NT2/D1 (cell line): Measurements from ENCODE around the gene RBCK1.
"Not testable (repeated sequence)": the region's sequence is repeated elsewhere in the genome, so short reads cannot be mapped to it uniquely, and the experiment has no call there.

Experiments
- DNase-seq: peaks from one replicate; pipeline ENCODE4 v3.0.0-alpha.2; 2011; ENCODE audit warnings: low read depth, low spot score
- H3K27me3 ChIP-seq: 2 replicates; pipeline ENCODE4 v1.6.0; 2011; ENCODE audit warnings: mild to moderate bottlenecking; ENCODE audit not compliant: insufficient read length, insufficient read depth
- H3K36me3 ChIP-seq: 2 replicates; pipeline ENCODE4 v1.6.1; 2011; ENCODE audit warnings: mild to moderate bottlenecking, low read length, mixed read lengths; ENCODE audit not compliant: insufficient read depth, insufficient read length
- H3K4me1 ChIP-seq: 2 replicates; pipeline ENCODE4 v1.5.1; 2011; ENCODE audit not compliant: insufficient read depth, insufficient read length
- H3K4me3 ChIP-seq: 2 replicates; pipeline ENCODE4 v1.5.1; 2011; ENCODE audit warnings: low read depth; ENCODE audit not compliant: insufficient read length
- H3K9ac ChIP-seq: 2 replicates; pipeline ENCODE4 v1.6.0; 2011; ENCODE audit warnings: low read depth; ENCODE audit not compliant: insufficient read length
- H3K9me3 ChIP-seq: 2 replicates; pipeline ENCODE4 v1.5.1; 2011; ENCODE audit warnings: mild to moderate bottlenecking, low read length; ENCODE audit not compliant: insufficient read depth
- SUZ12 ChIP-seq: IDR thresholded peaks from 2 replicates; pipeline ENCODE4 v1.6.1; 2011; ENCODE audit not compliant: insufficient read length, insufficient read depth; ENCODE audit errors: extremely low read depth
- YY1 ChIP-seq: IDR thresholded peaks from 2 replicates; pipeline ENCODE4 v1.6.1; 2011; ENCODE audit not compliant: insufficient read length, insufficient read depth
- ZNF274 ChIP-seq: IDR thresholded peaks from 2 replicates; pipeline ENCODE4 v1.6.1; 2011; ENCODE audit warnings: mild to moderate bottlenecking, low read depth, low read length

RBCK1 gene

DNA sequence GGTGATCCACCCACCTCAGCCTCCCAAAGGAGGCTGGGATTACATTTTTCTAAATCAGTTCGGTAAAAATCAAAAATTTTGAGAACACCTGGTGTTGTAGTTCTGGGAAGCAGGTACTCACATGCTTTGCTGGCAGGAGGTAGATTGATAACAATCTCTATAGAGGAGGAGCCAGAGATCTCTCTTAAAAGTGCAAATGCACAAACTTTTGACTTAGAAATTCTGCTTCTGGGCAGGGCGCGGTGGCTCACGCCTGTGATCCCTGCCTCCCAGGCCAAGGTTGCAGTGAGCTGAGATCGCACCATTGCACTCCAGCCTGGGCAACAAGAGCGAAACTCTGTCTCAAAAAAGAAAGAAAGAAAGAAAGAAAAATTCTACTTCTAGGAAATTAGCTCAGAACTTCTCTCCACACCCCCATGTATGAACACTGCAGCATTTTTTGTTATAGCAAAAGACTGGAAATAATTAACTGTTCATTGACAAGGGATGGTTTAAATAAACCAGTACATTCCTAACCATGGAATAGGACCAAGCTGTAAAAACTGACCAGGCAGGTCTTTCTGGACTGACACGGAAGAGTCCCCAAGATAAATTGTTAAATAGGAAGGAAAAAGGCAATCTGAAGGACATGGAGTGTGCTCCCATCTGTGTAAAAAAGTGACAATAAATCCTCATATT lies 41.9 kb upstream of the RBCK1 start:
- no peak for DNase-seq
- H3K36me3 ChIP-seq, result no peaks in the 10 kb centered on the region
- H3K9me3 ChIP-seq, result no peaks in the 10 kb centered on the region
- peaks cover 3% of the 10 kb centered on the region for H3K4me1 ChIP-seq
- no peak for TF ChIP-seq YY1
- TF ChIP-seq SUZ12, result no peak
- no peak for TF ChIP-seq ZNF274
- no peaks in the 10 kb centered on the region for H3K27me3 ChIP-seq
- H3K4me3 ChIP-seq, result no peak overlapping the region
- no peak overlapping the region for H3K9ac ChIP-seq

DNA sequence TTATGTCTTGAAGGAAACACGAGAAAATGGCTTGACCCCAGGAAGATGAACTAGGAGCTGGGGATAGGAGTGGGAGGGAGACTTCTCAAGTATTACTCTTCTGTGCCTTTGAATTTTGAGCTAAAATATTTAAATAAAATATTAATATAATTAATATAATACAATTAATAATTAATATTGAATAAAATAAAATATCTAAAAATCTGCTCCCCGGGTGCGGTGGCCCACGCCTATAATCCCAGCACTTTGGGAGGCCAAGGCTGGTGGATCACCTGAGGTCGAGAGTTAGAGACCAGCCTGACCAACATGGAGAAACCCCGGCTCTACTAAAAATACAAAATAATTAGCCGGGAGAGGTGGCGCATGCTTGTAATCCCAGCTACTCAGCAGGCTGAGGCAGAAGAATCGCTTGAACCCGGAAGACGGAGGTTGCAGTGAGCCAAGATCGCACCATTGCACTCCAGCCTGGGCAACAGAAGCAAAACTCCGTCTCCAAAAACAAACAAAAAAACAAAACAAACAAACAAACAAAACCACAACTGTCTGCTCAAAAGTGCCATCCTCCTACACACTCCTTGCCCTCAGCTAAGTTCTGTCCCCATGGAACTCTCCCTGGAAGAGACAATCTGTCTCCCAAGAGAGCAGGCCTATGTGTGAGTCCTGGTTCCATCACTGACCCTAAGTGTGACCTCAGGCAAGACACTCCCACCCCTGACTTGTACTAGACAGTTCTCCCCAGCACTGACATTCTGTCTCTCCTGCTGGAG lies 41.2 kb upstream of the RBCK1 start:
- DNase-seq, result no peak
- H3K4me1 ChIP-seq, result peaks cover 10% of the 10 kb centered on the region

DNA sequence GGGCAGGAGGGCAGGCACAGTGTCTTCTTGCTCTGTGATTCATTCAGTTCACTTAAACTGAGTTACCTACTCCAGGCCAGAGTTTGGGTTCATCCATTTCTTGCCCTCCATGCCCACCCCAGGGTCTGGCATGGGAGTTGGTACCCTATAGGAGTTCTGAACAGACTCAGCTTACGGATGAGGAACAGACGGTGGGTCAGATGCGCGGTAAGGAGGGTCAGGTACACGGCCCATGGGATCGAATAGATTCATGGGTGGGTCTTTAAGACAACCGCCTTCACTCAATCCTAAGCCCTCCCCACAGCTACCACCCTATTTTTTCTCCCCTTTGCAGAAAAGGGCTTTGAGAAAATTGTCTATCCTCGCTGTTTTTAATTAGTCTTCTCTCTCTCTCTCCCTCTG lies 40.6 kb upstream of the RBCK1 start:
- no peak for TF ChIP-seq ZNF274
- no peak for TF ChIP-seq YY1
- no peak for TF ChIP-seq SUZ12
- no peak overlapping the region for H3K9ac ChIP-seq
- no peaks in the 10 kb centered on the region for H3K36me3 ChIP-seq
- DNase-seq, result no peak
- H3K4me1 ChIP-seq, result peaks cover 11% of the 10 kb centered on the region
- no peaks in the 10 kb centered on the region for H3K9me3 ChIP-seq
- H3K4me3 ChIP-seq, result no peak overlapping the region
- H3K27me3 ChIP-seq, result no peaks in the 10 kb centered on the region

More for the DNA sequence above, 41.2 kb upstream of the RBCK1 start:
- Histone ChIP-seq H3K9ac (no peak overlapping the region), H3K36me3 (no peaks in the 10 kb centered on the region), H3K4me3 (no peak overlapping the region), H3K27me3 (no peaks in the 10 kb centered on the region), H3K9me3 (no peaks in the 10 kb centered on the region)
- TF ChIP-seq YY1 (no peak), ZNF274 (no peak), SUZ12 (no peak)

DNA sequence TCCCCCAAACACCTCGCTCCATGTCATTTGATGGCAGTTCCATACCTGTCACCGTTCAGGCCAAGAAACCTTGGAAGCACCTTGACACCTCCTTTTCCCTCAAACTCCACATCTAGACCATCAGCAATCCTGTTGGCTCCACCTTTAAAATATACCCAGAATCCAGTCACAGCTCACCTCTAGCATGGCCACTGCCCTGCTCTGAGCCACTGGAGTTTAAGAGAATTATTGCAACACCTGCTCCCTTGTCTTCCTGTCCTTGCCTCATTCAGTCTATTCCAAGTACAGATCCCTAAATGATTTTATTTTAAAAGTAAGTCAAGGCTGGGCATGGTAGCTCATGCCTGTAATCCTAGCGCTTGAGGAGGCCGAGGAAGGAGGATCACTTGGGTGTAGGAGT lies 39.2 kb upstream of the RBCK1 start:
- no peak overlapping the region for H3K4me3 ChIP-seq
- H3K27me3 ChIP-seq, result no peaks in the 10 kb centered on the region
- no peaks in the 10 kb centered on the region for H3K9me3 ChIP-seq
- DNase-seq, result no peak
- TF ChIP-seq YY1 (no peak), SUZ12 (no peak), ZNF274 (no peak)
- H3K36me3 ChIP-seq, result no peaks in the 10 kb centered on the region
- H3K4me1 ChIP-seq, result peaks cover 15% of the 10 kb centered on the region
- H3K9ac ChIP-seq, result no peak overlapping the region

DNA sequence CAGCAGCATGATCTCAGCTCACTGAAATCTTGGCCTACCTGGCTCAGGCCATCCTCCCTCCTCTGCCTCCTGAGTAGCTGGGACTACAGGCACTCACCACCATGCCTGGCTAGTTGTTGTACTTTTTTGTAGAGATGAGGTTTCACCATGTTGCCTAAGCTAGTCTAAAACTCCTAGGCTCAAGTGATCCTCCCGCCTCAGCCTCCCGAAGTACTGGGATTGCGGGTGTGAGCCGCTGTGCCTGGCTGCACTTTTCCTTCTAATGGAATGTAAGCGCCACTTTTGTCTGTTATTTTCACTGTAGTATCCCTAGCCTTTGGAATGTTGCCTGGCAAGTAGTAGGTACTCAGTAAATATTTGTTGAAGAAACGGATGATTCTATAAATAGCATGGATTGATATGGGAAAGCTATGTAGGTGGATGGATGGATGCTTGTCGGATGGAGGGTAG lies 37.9 kb upstream of the RBCK1 start:
- no peak for DNase-seq
- H3K9ac ChIP-seq, result no peak overlapping the region
- H3K9me3 ChIP-seq, result no peaks in the 10 kb centered on the region
- no peaks in the 10 kb centered on the region for H3K36me3 ChIP-seq
- peaks cover 15% of the 10 kb centered on the region for H3K4me1 ChIP-seq
- TF ChIP-seq ZNF274, result no peak
- H3K4me3 ChIP-seq, result no peak overlapping the region
- H3K27me3 ChIP-seq, result no peaks in the 10 kb centered on the region

DNA sequence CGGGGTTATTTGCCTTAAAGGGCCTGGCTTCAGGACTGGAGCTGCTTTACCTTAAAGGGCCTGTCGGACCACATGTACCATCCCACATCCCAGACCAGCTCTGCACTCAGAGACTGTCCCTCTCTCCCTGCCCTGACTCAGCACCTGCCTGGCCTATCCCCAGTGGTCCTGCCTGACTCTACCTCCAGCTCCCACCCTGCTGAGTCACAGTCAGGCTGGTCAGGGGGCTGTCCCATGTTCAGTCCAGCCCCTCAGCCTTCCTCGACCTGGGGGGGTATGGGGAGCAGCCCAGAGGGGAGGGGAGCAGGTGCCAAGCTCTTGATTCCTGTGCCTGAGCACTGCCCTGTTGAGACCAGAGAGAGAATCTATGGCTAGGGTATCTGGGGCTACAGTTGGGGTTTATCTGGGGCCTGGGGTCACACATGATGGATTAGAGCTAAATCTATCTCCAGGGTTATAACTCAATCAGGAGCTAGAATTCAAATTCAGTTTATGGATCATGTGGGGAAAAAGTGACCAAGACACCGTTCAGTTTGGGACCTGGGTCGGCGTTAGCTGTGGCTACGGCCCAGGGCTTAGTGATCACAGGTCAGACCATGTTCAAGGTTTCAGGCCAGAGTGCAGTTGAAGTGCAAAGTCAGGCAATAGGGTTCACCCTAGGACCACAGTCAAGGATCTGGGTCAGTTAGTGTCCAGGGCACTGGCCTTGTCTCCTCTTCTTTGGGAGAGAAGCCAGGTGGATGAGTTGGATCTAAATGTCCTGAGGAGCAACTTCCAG lies 36.9 kb upstream of the RBCK1 start:
- H3K4me3 ChIP-seq, result no peak overlapping the region
- no peaks in the 10 kb centered on the region for H3K36me3 ChIP-seq
- H3K4me1 ChIP-seq, result peaks cover 15% of the 10 kb centered on the region
- DNase-seq, result no peak
- H3K27me3 ChIP-seq, result no peaks in the 10 kb centered on the region
- TF ChIP-seq SUZ12, result no peak
- no peak for TF ChIP-seq ZNF274
- no peak for TF ChIP-seq YY1
- H3K9me3 ChIP-seq, result no peaks in the 10 kb centered on the region
- peak overlapping the region; percentile 1 for H3K9ac ChIP-seq

DNA sequence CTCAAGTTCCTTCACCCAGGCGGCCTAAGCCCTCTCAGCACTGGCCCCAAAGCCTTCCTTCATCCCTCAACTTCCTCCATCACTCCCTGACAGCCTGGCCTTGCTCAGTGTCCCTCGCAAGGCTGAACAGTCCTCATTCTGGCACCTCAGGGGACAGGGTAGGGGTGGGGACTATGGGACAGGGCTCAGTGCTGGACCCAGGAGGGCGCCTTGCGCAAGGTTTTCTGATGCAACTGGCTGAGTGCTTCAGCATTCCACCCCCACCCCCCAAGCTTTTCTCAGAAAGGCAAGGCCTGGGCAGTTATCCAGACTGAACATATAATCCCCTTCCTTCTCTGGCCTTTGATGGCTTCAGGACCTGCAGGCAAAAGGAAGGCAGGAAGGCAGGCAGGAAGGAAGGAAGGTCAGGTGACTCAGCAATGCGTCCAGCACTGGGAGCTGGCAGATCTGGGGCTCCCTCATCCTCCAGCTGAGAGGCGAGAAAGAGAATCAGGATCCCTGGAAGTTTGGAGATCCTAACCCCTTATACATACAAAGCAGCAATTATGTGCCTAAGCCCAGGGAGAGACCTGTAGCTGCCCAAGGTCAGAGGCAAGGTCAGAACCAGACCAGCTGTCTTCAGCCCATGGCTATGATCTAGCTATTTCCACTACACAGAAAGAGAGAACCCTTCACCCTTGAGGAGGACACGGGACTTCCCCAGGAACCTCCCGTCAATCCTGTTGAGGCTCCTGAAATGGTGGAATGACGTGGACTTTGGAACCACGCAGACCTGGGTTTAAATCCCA lies 36.1 kb upstream of the RBCK1 start:
- Histone ChIP-seq H3K9me3 (no peaks in the 10 kb centered on the region), H3K9ac (peak overlapping the region; percentile 32)

DNA sequence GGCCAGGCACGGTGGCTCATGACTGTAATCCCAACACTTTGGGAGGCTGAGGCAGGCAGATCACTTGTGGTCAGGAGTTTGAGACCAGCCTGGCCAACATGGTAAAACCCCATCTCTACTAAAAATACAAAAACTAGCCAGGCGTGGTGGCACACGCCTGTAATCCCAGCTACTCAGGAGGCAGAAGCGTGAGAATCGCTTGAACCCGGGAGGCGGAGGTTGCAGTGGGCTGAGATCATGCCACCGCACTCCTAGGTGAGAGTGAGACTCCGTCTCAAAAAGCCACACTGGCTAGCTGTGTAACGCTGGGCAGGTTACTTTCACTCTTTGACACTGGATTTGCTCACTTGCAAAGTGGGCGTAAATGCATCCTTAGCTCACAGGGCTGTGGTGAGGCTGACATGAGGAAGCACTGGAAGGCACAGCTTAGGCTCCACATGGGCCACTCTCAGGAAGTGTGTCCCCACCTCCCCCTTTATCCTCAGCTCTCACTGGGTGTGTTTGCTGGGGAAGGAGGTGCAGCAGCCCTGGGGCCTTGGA lies 35.5 kb upstream of the RBCK1 start:
- DNase-seq, H3K9me3 ChIP-seq, H3K27me3 ChIP-seq, H3K4me3 ChIP-seq, H3K36me3 ChIP-seq: not testable (repeated sequence)
- peaks cover 15% of the 10 kb centered on the region for H3K4me1 ChIP-seq
- peak overlapping the region; percentile 36 for H3K9ac ChIP-seq

More for the DNA sequence above, 36.1 kb upstream of the RBCK1 start:
- Histone ChIP-seq H3K36me3 (no peaks in the 10 kb centered on the region), H3K27me3 (no peaks in the 10 kb centered on the region), H3K4me1 (peaks cover 15% of the 10 kb centered on the region), H3K4me3 (no peak overlapping the region)
- no peak for TF ChIP-seq ZNF274
- no peak for TF ChIP-seq SUZ12
- no peak for TF ChIP-seq YY1
- DNase-seq, result no peak
